ENCODE results near the gene ERP44.

GRCh38 chr9:100063185-100063584, 35.6 kb downstream of the ERP44 start:
- TF ChIP-seq CTCF (IDR thresholded peaks at IDR 0.05) = no peak
- TF ChIP-seq POLR2AphosphoS5 (IDR thresholded peaks at IDR 0.05) = no peak
- no peak for TF ChIP-seq EP300 (IDR thresholded peaks at IDR 0.05)

Measured in esophagus muscularis mucosa (tissue), 4 donors.